GDM1 (cell line): Measurements from ENCODE around the gene SMIM3.
"Not testable (repeated sequence)": the region's sequence is repeated elsewhere in the genome, so short reads cannot be mapped to it uniquely, and the experiment has no call there.

Experiments
- DNase-seq: peaks from one replicate; lab custom pipeline; 2025; lab: John Stamatoyannopoulos, UW

Gene SMIM3

GRCh38 chr5:150793423-150793888 lies 14.9 kb downstream of the SMIM3 start:
- DNase-seq, result not testable (repeated sequence)

GRCh38 chr5:150794927-150795326 lies 16.4 kb downstream of the SMIM3 start:
- DNase-seq, result no peak

GRCh38 chr5:150797384-150797783 lies 18.8 kb downstream of the SMIM3 start:
- no peak for DNase-seq

GRCh38 chr5:150801117-150801927 lies 22.8 kb downstream of the SMIM3 start:
- DNase-seq, result peak; percentile 3

- no peak for DNase-seq
Observed at GRCh38 chr5:150804388-150804787, 25.8 kb downstream of the SMIM3 start.

- no peak for DNase-seq
Observed at GRCh38 chr5:150809363-150809762, 30.8 kb downstream of the SMIM3 start.

GRCh38 chr5:150815010-150815409 lies 36.5 kb downstream of the SMIM3 start:
- DNase-seq, result no peak

GRCh38 chr5:150816946-150817345 lies 38.4 kb downstream of the SMIM3 start:
- DNase-seq, result no peak

GRCh38 chr5:150829744-150830143 lies 51.2 kb downstream of the SMIM3 start:
- DNase-seq, result no peak

GRCh38 chr5:150831821-150832220 lies 53.3 kb downstream of the SMIM3 start:
- DNase-seq, result not testable (repeated sequence)

- no peak for DNase-seq
Observed at GRCh38 chr5:150836064-150836463, 57.5 kb downstream of the SMIM3 start.

GRCh38 chr5:150836703-150837102 lies 58.1 kb downstream of the SMIM3 start:
- no peak for DNase-seq

GRCh38 chr5:150845185-150845859 lies 66.8 kb downstream of the SMIM3 start:
- not testable (repeated sequence) for DNase-seq

GRCh38 chr5:150846308-150846653 lies 67.7 kb downstream of the SMIM3 start, which contains the start of gene IRGM:
TSS of gene IRGM (plus strand) at chr5:150846521. CDS start at chr5:150848124, 1,603 bp downstream.
- DNase-seq, result not testable (repeated sequence)
